Peyer's patch (tissue), 4 donors: Measurements from ENCODE around the gene MGMT.

Source experiments
- CTCF ChIP-seq, 6 experiments: fragments of 450-650 bp in 4 of 6; fragments of 200-600 bp in 2 of 6; sonication (generic) in 1 of 6; IDR thresholded peaks; one replicate each; pipeline ENCODE4 v1.5.1; 2017 to 2019; ENCODE audit warnings: antibody characterized with exemption in 6 of 6, mild to moderate bottlenecking in 3 of 6, moderate library complexity in 1 of 6
- POLR2A ChIP-seq, 2 donors: fragments of 450-650 bp; IDR thresholded peaks; one replicate each; pipeline ENCODE4 v1.5.1; 2017; ENCODE audit warnings: antibody characterized with exemption in 2 of 2, mild to moderate bottlenecking in 2 of 2, moderate library complexity in 2 of 2

GRCh38 chr10:129546106-129546505, 79.1 kb downstream of the MGMT start:
- TF ChIP-seq CTCF (IDR thresholded peaks at IDR 0.05) = no peak
- no peak for TF ChIP-seq POLR2A (IDR thresholded peaks at IDR 0.05)
